Choroid plexus epithelial cell (primary cell): ENCODE data around the gene HINT3.
A peak's percentile ranks its signal among the peaks of the same experiment; 100 is the strongest.

Source experiments
- DNase-seq: peaks from one replicate; pipeline ENCODE4 v3.0.0-alpha.2; 2010; ENCODE audit warnings: low read depth
- H3K4me3 ChIP-seq: 2 replicates; pipeline ENCODE4 v1.5.1; 2011; ENCODE audit warnings: low read depth, mild to moderate bottlenecking, control low read depth, low read length, moderate library complexity
- CTCF ChIP-seq: conservative IDR thresholded peaks from 2 replicates; pipeline ENCODE4 v1.5.1; 2011; ENCODE audit warnings: low read depth, mild to moderate bottlenecking, control low read depth, inconsistent platforms, low read length, moderate library complexity

Gene HINT3

GRCh38 chr6:125939791-125940190 lies 16.8 kb upstream of the HINT3 start:
- DNase-seq = no peak
- H3K4me3 ChIP-seq = no peak overlapping the region
- no peak for TF ChIP-seq CTCF

- H3K4me3 ChIP-seq = no peak overlapping the region
- TF ChIP-seq CTCF = no peak
- no peak for DNase-seq
These were observed 16.1 kb upstream of the HINT3 start for GRCh38 chr6:125940247-125941041.

- peak; percentile 31 for DNase-seq
- no peak overlapping the region for H3K4me3 ChIP-seq
These were observed 13.7 kb upstream of the HINT3 start for GRCh38 chr6:125942672-125943527.

GRCh38 chr6:125943528-125944433 lies 12.8 kb upstream of the HINT3 start:
- H3K4me3 ChIP-seq = no peak overlapping the region
- no peak for DNase-seq
- no peak for TF ChIP-seq CTCF

More at GRCh38 chr6:125942672-125943527, 13.7 kb upstream of the HINT3 start:
- no peak for TF ChIP-seq CTCF

GRCh38 chr6:125944434-125944816 lies 12.1 kb upstream of the HINT3 start:
- no peak overlapping the region for H3K4me3 ChIP-seq
- peak; percentile 84 for DNase-seq
- TF ChIP-seq CTCF = no peak

- no peak for TF ChIP-seq CTCF
- no peak for DNase-seq
- H3K4me3 ChIP-seq = no peak overlapping the region
These were observed 11.7 kb upstream of the HINT3 start for GRCh38 chr6:125944896-125945295.
